MM.1S (cell line): ENCODE results near the gene ZNF292.

Source experiments
- DNase-seq: peaks from one replicate; pipeline ENCODE4 v3.0.0-alpha.2; 2015
- H2AFZ ChIP-seq: fragments of 300-600 bp; sonication (generic); 2 replicates; pipeline ENCODE4 v1.6.0; 2016; ENCODE audit warnings: antibody characterized with exemption, low read length
- H3F3A ChIP-seq: fragments of 300-600 bp; sonication (generic); 2 replicates; pipeline ENCODE4 v1.6.1; 2016; ENCODE audit warnings: mild to moderate bottlenecking, antibody characterized with exemption, low read length, moderate library complexity, mixed read lengths; ENCODE audit not compliant: insufficient read depth
- H3K27ac ChIP-seq: fragments of 300-600 bp; sonication (generic); 2 replicates; pipeline ENCODE4 v1.5.1; 2016; ENCODE audit warnings: mild to moderate bottlenecking, low read length
- H3K27me3 ChIP-seq: fragments of 300-600 bp; sonication (generic); replicated peaks from 2 replicates; pipeline ENCODE4 v1.6.0; 2016; ENCODE audit warnings: low read length; ENCODE audit not compliant: insufficient read depth
- H3K36me3 ChIP-seq: fragments of 300-600 bp; sonication (generic); replicated peaks from 2 replicates; pipeline ENCODE4 v1.6.1; 2016; ENCODE audit warnings: mild to moderate bottlenecking, low read length, mixed read lengths; ENCODE audit not compliant: insufficient read depth
- H3K4me1 ChIP-seq: fragments of 300-600 bp; sonication (generic); 2 replicates; pipeline ENCODE4 v1.6.1; 2016; ENCODE audit warnings: low read length, mixed read lengths
- H3K4me2 ChIP-seq: fragments of 300-600 bp; sonication (generic); 2 replicates; pipeline ENCODE4 v1.6.0; 2016; ENCODE audit warnings: low read depth, low read length
- H3K4me3 ChIP-seq: fragments of 300-600 bp; sonication (generic); 2 replicates; pipeline ENCODE4 v1.5.1; 2016; ENCODE audit warnings: low read length, mixed read lengths
- H3K79me2 ChIP-seq: fragments of 300-600 bp; sonication (generic); 2 replicates; pipeline ENCODE4 v1.6.1; 2016; ENCODE audit warnings: mixed run types, low read length, mixed read lengths
- H3K9ac ChIP-seq: fragments of 300-600 bp; sonication (generic); 2 replicates; pipeline ENCODE4 v1.6.1; 2016; ENCODE audit warnings: low read length, mixed read lengths
- H3K9me2 ChIP-seq: fragments of 300-600 bp; sonication (generic); replicated peaks from 2 replicates; pipeline ENCODE4 v1.6.1; 2016; ENCODE audit warnings: mild to moderate bottlenecking, low read length, mixed read lengths; ENCODE audit not compliant: insufficient read depth
- H3K9me3 ChIP-seq: fragments of 300-600 bp; sonication (generic); replicated peaks from 2 replicates; pipeline ENCODE4 v1.6.1; 2016; ENCODE audit warnings: mild to moderate bottlenecking, low read length, mixed read lengths; ENCODE audit not compliant: insufficient read depth
- H4K20me1 ChIP-seq: fragments of 300-600 bp; sonication (generic); 2 replicates; pipeline ENCODE4 v1.6.1; 2016; ENCODE audit warnings: mild to moderate bottlenecking, low read length, moderate library complexity, mixed read lengths; ENCODE audit not compliant: insufficient read depth
- EZH2 ChIP-seq: fragments of 300-600 bp; sonication (generic); optimal IDR thresholded peaks from 2 replicates; pipeline ENCODE3; 2017; ENCODE audit warnings: low read depth, mild to moderate bottlenecking, antibody characterized with exemption, low read length, mixed read lengths
- EZH2phosphoT487 ChIP-seq: fragments of 300-600 bp; sonication (generic); IDR thresholded peaks from 2 replicates; pipeline ENCODE4 v1.6.1; 2018; ENCODE audit warnings: antibody characterized with exemption, low read length
- TF ChIP-seq, protein P1 (sequence below): fragments of 300-600 bp; sonication (generic); IDR thresholded peaks from 2 replicates; pipeline ENCODE4 v1.5.1; 2016; ENCODE audit warnings: antibody characterized with exemption, low read length, mixed read lengths

The ZNF292 gene

DNA sequence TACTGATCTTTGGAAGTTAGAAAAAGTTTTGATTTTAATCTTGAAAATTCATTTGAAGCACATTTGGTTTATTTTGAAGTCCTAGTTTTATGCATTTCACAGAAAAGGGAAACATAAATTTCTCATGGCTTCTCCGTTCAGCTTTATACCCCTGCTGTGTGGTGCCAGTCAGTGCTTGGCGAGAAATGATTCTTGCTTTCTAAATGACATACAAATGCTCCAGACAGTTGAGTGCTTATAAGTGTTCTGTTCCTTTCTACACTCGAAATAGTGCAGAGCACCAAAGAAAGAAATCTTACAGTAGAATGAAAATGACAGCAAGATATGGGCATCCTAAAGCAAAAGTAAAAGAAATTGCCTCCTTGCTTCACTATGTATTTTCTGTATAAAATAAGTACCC lies 9.0 kb upstream of the ZNF292 start:
- Histone ChIP-seq H3K9me3 (no peaks in the 10 kb centered on the region), H3K9me2 (no peaks in the 10 kb centered on the region), H3K9ac (no peak overlapping the region), H3K4me3 (no peak overlapping the region), H3K36me3 (no peaks in the 10 kb centered on the region), H3K27ac (no peak overlapping the region), H3K79me2 (no peaks in the 10 kb centered on the region), H3K4me1 (no peaks in the 10 kb centered on the region), H2AFZ (no peak overlapping the region), H3K4me2 (no peak overlapping the region), H3F3A (no peaks in the 10 kb centered on the region), H3K27me3 (no peaks in the 10 kb centered on the region), H4K20me1 (no peaks in the 10 kb centered on the region)
- DNase-seq: no peak
- TF ChIP-seq, protein P1, sequence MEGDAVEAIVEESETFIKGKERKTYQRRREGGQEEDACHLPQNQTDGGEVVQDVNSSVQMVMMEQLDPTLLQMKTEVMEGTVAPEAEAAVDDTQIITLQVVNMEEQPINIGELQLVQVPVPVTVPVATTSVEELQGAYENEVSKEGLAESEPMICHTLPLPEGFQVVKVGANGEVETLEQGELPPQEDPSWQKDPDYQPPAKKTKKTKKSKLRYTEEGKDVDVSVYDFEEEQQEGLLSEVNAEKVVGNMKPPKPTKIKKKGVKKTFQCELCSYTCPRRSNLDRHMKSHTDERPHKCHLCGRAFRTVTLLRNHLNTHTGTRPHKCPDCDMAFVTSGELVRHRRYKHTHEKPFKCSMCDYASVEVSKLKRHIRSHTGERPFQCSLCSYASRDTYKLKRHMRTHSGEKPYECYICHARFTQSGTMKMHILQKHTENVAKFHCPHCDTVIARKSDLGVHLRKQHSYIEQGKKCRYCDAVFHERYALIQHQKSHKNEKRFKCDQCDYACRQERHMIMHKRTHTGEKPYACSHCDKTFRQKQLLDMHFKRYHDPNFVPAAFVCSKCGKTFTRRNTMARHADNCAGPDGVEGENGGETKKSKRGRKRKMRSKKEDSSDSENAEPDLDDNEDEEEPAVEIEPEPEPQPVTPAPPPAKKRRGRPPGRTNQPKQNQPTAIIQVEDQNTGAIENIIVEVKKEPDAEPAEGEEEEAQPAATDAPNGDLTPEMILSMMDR: no peak
- no peak for TF ChIP-seq EZH2
- TF ChIP-seq EZH2phosphoT487: no peak

DNA sequence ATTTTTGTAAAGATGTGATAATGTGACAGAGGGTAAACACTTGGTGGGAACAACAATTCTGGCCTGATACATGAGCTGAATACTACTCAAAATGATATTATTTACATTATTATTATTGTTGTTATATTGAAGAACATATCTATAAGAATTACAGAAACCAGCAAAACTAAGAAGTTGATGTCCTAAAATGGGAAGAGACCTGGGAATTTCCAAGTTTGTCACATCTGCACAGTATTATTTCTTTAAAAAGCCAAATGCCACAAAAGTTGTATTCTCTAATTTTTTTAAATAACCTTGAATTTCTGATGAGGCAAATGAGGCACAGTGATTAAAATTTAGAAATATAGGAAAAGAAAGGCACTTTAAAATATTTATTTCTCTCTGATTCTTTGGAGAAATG lies 5.0 kb upstream of the ZNF292 start:
- Histone ChIP-seq H3K9me3 (no peaks in the 10 kb centered on the region), H3K79me2 (peaks cover under 1% of the 10 kb centered on the region), H4K20me1 (no peaks in the 10 kb centered on the region), H3F3A (peaks cover 12% of the 10 kb centered on the region), H3K4me3 (no peak overlapping the region), H3K27me3 (no peaks in the 10 kb centered on the region), H3K9ac (no peak overlapping the region), H3K4me2 (no peak overlapping the region), H3K4me1 (peaks cover 6% of the 10 kb centered on the region), H3K36me3 (no peaks in the 10 kb centered on the region), H2AFZ (no peak overlapping the region), H3K27ac (no peak overlapping the region), H3K9me2 (no peaks in the 10 kb centered on the region)
- DNase-seq: no peak
- no peak for TF ChIP-seq EZH2
- TF ChIP-seq EZH2phosphoT487: no peak
- TF ChIP-seq, protein P1: no peak

DNA sequence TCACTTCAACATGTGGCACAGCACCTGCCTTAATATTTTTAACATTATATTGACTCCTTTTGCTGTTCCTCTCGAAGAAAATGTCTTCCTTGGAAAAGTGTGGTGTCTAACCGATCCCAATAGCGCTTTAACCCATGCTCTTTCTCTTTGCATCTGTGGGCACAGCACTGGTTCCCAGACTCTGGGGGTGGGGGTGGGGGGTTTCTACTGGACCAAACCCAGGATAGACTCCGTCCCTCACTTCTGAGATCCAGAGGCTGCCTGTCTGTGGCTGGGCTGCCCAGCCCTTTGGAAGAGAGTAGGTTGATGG lies 3.9 kb upstream of the ZNF292 start:
- Histone ChIP-seq H3K9me3 (no peaks in the 10 kb centered on the region), H3K9me2 (no peaks in the 10 kb centered on the region), H3K27ac (no peak overlapping the region), H3K4me1 (peaks cover 6% of the 10 kb centered on the region), H3K36me3 (no peaks in the 10 kb centered on the region), H4K20me1 (peaks cover under 1% of the 10 kb centered on the region; the same call in 1 of the 2 replicates), H3K4me3 (peak overlapping the region; percentile 59), H3K27me3 (no peaks in the 10 kb centered on the region), H3F3A (peaks cover 18% of the 10 kb centered on the region), H3K9ac (peak overlapping the region; percentile 46; the same call in 1 of the 2 replicates), H2AFZ (peak overlapping the region; percentile 78), H3K4me2 (peak overlapping the region; percentile 61), H3K79me2 (peaks cover 11% of the 10 kb centered on the region)
- TF ChIP-seq, protein P1: no peak
- TF ChIP-seq EZH2phosphoT487: no peak
- no peak for TF ChIP-seq EZH2
- DNase-seq: no peak
